Measurements from ENCODE around the gene MYL5. TPM values are rescaled to one million over a fixed set of nuclear protein-coding genes. Genes with fewer than 3 reads are reported as not detected.
A peak's percentile ranks its signal among the peaks of the same experiment; 100 is the strongest.

MYL5 gene
- total RNA-seq, 6 donors from 2014 or later, result 4.7 to 25.1 (median 17.1) TPM

- DNase-seq (peak in 1 of 2 donors; percentile 81), ATAC-seq (ENCODE audit: low FRiP score in 2 of 2) (no peak)
- 57 to 81% methylated on average over 32 of the region's 32 CpGs for WGBS, 2 donors
- no peaks in the 10 kb centered on the region for H3K36me3 ChIP-seq
- H3K4me3 ChIP-seq, result no peak overlapping the region
- H3K27ac ChIP-seq, result no peak overlapping the region
- peaks cover 0 to 2% (median 0%) of the 10 kb centered on the region in 4 donors for H3K9me3 ChIP-seq
- peaks cover 0 to 8% (median 0%) of the 10 kb centered on the region in 4 donors for H3K4me1 ChIP-seq
- TF ChIP-seq POLR2AphosphoS5 (IDR thresholded peaks at IDR 0.05) (no peak), POLR2A (IDR thresholded peaks at IDR 0.05) (no peak), EP300 (IDR thresholded peaks at IDR 0.05) (no peak)
- TF ChIP-seq, protein P1, sequence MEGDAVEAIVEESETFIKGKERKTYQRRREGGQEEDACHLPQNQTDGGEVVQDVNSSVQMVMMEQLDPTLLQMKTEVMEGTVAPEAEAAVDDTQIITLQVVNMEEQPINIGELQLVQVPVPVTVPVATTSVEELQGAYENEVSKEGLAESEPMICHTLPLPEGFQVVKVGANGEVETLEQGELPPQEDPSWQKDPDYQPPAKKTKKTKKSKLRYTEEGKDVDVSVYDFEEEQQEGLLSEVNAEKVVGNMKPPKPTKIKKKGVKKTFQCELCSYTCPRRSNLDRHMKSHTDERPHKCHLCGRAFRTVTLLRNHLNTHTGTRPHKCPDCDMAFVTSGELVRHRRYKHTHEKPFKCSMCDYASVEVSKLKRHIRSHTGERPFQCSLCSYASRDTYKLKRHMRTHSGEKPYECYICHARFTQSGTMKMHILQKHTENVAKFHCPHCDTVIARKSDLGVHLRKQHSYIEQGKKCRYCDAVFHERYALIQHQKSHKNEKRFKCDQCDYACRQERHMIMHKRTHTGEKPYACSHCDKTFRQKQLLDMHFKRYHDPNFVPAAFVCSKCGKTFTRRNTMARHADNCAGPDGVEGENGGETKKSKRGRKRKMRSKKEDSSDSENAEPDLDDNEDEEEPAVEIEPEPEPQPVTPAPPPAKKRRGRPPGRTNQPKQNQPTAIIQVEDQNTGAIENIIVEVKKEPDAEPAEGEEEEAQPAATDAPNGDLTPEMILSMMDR (IDR thresholded peaks at IDR 0.05), result no peak
- peaks cover 0 to 13% (median 4%) of the 10 kb centered on the region in 4 donors for H3K27me3 ChIP-seq
Measured at GRCh38 chr4:646460-646859, 27.9 kb upstream of the MYL5 start.

GRCh38 chr4:647481-647880, 26.9 kb upstream of the MYL5 start:
- no peak for TF ChIP-seq POLR2A (IDR thresholded peaks at IDR 0.05)
- no peak for TF ChIP-seq POLR2AphosphoS5 (IDR thresholded peaks at IDR 0.05)
- TF ChIP-seq EP300 (IDR thresholded peaks at IDR 0.05), result no peak
- TF ChIP-seq, protein P1 (IDR thresholded peaks at IDR 0.05), result no peak
- DNase-seq (no peak), ATAC-seq (ENCODE audit: low FRiP score in 2 of 2) (no peak)
- WGBS, 2 donors, result 66 to 72% methylated on average over 11 to 13 of the region's 13 CpGs
- peaks cover 0 to 14% (median 6%) of the 10 kb centered on the region in 4 donors for H3K27me3 ChIP-seq
- no peaks in the 10 kb centered on the region for H3K36me3 ChIP-seq
- no peak overlapping the region for H3K4me3 ChIP-seq
- no peaks in the 10 kb centered on the region for H3K9me3 ChIP-seq
- H3K4me1 ChIP-seq, result peaks cover 0 to 8% (median 0%) of the 10 kb centered on the region in 4 donors
- no peak overlapping the region for H3K27ac ChIP-seq

- TF ChIP-seq, protein P1 (IDR thresholded peaks at IDR 0.05), result no peak
- TF ChIP-seq POLR2AphosphoS5 (IDR thresholded peaks at IDR 0.05) (no peak), POLR2A (IDR thresholded peaks at IDR 0.05) (no peak), EP300 (IDR thresholded peaks at IDR 0.05) (no peak)
- ATAC-seq (ENCODE audit: low FRiP score in 2 of 2), result no peak
- WGBS, 2 donors, result 80 to 89% methylated on average over 7 to 28 of the region's 28 CpGs
Measured at GRCh38 chr4:648579-649292, 25.6 kb upstream of the MYL5 start.

GRCh38 chr4:649293-649625, 25.1 kb upstream of the MYL5 start:
- Histone ChIP-seq H3K4me3 (no peak overlapping the region), H3K4me1 (peaks cover 0 to 8% (median 0%) of the 10 kb centered on the region in 4 donors), H3K27me3 (peaks cover 0 to 14% (median 6%) of the 10 kb centered on the region in 4 donors), H3K9me3 (no peaks in the 10 kb centered on the region), H3K36me3 (no peaks in the 10 kb centered on the region), H3K27ac (no peak overlapping the region)
- WGBS, 2 donors, result 85% methylated on average over 7 of the region's 7 CpGs; no CpG with 5 or more reads in 1 of the 2 donors
- no peak for TF ChIP-seq POLR2A (IDR thresholded peaks at IDR 0.05)
- TF ChIP-seq POLR2AphosphoS5 (IDR thresholded peaks at IDR 0.05), result no peak
- TF ChIP-seq, protein P1 (IDR thresholded peaks at IDR 0.05), result no peak
- no peak for TF ChIP-seq EP300 (IDR thresholded peaks at IDR 0.05)
- DNase-seq (no peak), ATAC-seq (ENCODE audit: low FRiP score in 2 of 2) (no peak)

More at GRCh38 chr4:648579-649292, 25.6 kb upstream of the MYL5 start:
- DNase-seq, result peak in 1 of 2 donors; percentile 66
- Histone ChIP-seq H3K4me1 (peaks cover 0 to 8% (median 0%) of the 10 kb centered on the region in 4 donors), H3K27ac (no peak overlapping the region), H3K9me3 (no peaks in the 10 kb centered on the region), H3K27me3 (peaks cover 0 to 14% (median 6%) of the 10 kb centered on the region in 4 donors), H3K36me3 (no peaks in the 10 kb centered on the region), H3K4me3 (no peak overlapping the region)
